ENCODE measurements around the gene PLXDC2. TPM values are rescaled to one million over a fixed set of nuclear protein-coding genes. Genes with fewer than 3 reads are reported as not detected.

Gene PLXDC2
- total RNA-seq, 1 experiment from 2014 or later, result 38.7 TPM

DNA sequence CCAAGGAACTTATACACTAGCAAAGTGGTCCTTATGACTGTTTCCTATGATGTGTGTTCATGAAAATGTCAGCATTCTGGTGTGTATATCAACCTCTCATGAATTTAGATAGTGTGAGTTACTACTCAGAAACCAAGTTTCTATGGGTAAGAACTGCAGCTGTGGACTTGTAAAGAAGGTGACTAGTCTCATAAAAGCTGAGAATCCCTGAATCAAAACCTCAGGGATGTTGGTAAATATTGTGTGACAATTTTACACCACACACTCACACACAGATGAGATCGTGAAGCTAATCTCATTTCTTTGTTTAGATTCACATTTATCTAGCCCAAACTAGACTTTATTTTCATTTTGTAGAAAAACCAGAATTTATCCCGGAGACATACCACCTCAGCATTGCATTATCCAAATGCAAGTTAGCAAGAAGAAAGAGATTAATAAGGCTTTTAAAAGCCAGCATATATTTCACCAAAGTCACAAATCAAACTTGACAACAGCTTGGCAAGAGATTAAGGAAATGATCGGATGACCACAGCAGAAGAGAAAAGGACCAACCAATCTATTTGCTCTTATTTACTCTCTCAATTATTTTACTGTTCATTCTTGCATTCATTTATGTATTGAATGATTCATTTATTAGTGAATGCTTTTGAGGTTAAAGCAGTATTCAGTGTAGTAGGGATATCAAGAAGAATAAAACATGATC lies 92.9 kb downstream of the PLXDC2 start:
- Histone ChIP-seq H2BK20ac (ENCODE audit: low read depth, low read length, poor library complexity, severe bottlenecking) (no peak overlapping the region), H3K9me3 (ENCODE audit: control insufficient read depth, low read depth, low read length) (no peaks in the 10 kb centered on the region), H3K23ac (ENCODE audit: insufficient read length, low read depth, low read length) (no peak overlapping the region), H3K27ac (ENCODE audit: insufficient read length, low read depth, low read length) (no peak overlapping the region), H2BK12ac (ENCODE audit: insufficient read length, low read depth, low read length) (no peak overlapping the region), H3K18ac (ENCODE audit: insufficient read length, low read depth, low read length) (no peak overlapping the region), H3T11ph (ENCODE audit: low read length) (no peak overlapping the region), H3K4me2 (ENCODE audit: insufficient read depth, insufficient read length, low read length) (no peak overlapping the region), H2AFZ (ENCODE audit: low read length) (no peak overlapping the region), H4K8ac (replicated peaks; ENCODE audit: insufficient read length, low read depth, low read length) (no peak overlapping the region), H3K14ac (ENCODE audit: insufficient read depth, low read length) (no peak overlapping the region), H4K91ac (ENCODE audit: insufficient read length, low read depth, low read length) (no peak overlapping the region), H3K56ac (ENCODE audit: insufficient read length, low read depth, low read length) (no peak overlapping the region), H2BK5ac (ENCODE audit: insufficient read length, low read length) (no peak overlapping the region), H2AK5ac (ENCODE audit: insufficient read length, low read length) (no peak overlapping the region), H3K23me2 (ENCODE audit: insufficient read length, low read depth, low read length, poor library complexity, severe bottlenecking) (no peaks in the 10 kb centered on the region), H3K4ac (ENCODE audit: low read depth, low read length) (no peak overlapping the region), H3K4me1 (ENCODE audit: insufficient read depth, low read length) (peaks cover 8% of the 10 kb centered on the region; the same call in 1 of the 2 replicates), H3K9ac (ENCODE audit: extremely low read depth, insufficient read length, low read length) (no peak overlapping the region), H4K5ac (ENCODE audit: insufficient read length, low read depth, low read length) (no peak overlapping the region), H2BK15ac (ENCODE audit: low read depth, low read length) (no peak overlapping the region), H3K79me1 (ENCODE audit: insufficient read depth, low read depth, low read length, poor library complexity, severe bottlenecking) (peaks cover 3% of the 10 kb centered on the region), H4K20me1 (ENCODE audit: control insufficient read depth, insufficient read depth, insufficient read length) (no peaks in the 10 kb centered on the region), H3K27me3 (ENCODE audit: insufficient read depth, low read length) (no peaks in the 10 kb centered on the region), H2BK120ac (ENCODE audit: low read depth, low read length, poor library complexity, severe bottlenecking) (no peak overlapping the region), H3K79me2 (ENCODE audit: insufficient read depth, low read length) (peaks cover 12% of the 10 kb centered on the region; the same call in 1 of the 2 replicates)
- H3K27ac Mint-ChIP-seq, result no peak overlapping the region
- H3K27me3 Mint-ChIP-seq (ENCODE audit: low read depth), result no peaks in the 10 kb centered on the region
- H3K36me3 Mint-ChIP-seq (ENCODE audit: insufficient read depth in 1 of 3, low read depth in 3 of 3), result peaks cover 0 to 2% (median 0%) of the 10 kb centered on the region in 3 experiments; a peak in 1 of 7 replicates
- H3K4me1 Mint-ChIP-seq, result peaks cover 37% of the 10 kb centered on the region in 2 experiments
- no peak for DNase-seq
- TF ChIP-seq, protein P1, sequence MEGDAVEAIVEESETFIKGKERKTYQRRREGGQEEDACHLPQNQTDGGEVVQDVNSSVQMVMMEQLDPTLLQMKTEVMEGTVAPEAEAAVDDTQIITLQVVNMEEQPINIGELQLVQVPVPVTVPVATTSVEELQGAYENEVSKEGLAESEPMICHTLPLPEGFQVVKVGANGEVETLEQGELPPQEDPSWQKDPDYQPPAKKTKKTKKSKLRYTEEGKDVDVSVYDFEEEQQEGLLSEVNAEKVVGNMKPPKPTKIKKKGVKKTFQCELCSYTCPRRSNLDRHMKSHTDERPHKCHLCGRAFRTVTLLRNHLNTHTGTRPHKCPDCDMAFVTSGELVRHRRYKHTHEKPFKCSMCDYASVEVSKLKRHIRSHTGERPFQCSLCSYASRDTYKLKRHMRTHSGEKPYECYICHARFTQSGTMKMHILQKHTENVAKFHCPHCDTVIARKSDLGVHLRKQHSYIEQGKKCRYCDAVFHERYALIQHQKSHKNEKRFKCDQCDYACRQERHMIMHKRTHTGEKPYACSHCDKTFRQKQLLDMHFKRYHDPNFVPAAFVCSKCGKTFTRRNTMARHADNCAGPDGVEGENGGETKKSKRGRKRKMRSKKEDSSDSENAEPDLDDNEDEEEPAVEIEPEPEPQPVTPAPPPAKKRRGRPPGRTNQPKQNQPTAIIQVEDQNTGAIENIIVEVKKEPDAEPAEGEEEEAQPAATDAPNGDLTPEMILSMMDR (conservative IDR thresholded peaks at IDR 0.05), result no peak
- H3K9me3 Mint-ChIP-seq, result no peaks in the 10 kb centered on the region
- no peak overlapping the region for H3K4me3 Mint-ChIP-seq
- no CpG with 5 or more reads among the region's 3 CpGs for WGBS (ENCODE audit: extremely low coverage, insufficient read length, low lambda C conversion rate)

Data from H9 (cell line).